GM19397 (cell line): Measurements from ENCODE around the gene PNLDC1.
"Not testable (repeated sequence)": the region's sequence is repeated elsewhere in the genome, so short reads cannot be mapped to it uniquely, and the experiment has no call there.

Experiments used
- ATAC-seq: cut with Tn5 transposase; IDR thresholded peaks from one replicate; pipeline ENCODE4 v1.9.1; 2021; ENCODE audit warnings: mild to moderate bottlenecking, moderate library complexity; ENCODE audit not compliant: unreplicated experiment

PNLDC1 gene

DNA sequence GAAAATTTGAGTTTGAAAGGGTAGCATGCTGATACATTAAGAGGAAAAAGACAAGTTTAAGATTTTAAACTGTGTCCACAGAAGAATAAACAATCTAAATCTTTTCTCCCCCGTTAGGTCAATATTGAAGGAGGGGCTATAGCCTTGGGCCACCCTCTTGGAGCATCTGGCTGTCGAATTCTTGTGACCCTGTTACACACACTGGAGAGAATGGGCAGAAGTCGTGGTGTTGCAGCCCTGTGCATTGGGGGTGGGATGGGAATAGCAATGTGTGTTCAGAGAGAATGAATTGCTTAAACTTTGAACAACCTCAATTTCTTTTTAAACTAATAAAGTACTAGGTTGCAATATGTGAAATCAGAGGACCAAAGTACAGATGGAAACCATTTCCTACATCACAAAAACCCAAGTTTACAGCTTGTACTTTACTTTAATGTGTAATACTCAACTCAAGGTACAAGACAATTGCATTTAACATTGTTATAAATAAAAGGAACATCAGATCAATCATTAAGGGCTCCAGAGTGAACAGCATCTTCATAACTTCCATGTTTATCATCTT lies 21.5 kb upstream of the PNLDC1 start:
- ATAC-seq = no peak

DNA sequence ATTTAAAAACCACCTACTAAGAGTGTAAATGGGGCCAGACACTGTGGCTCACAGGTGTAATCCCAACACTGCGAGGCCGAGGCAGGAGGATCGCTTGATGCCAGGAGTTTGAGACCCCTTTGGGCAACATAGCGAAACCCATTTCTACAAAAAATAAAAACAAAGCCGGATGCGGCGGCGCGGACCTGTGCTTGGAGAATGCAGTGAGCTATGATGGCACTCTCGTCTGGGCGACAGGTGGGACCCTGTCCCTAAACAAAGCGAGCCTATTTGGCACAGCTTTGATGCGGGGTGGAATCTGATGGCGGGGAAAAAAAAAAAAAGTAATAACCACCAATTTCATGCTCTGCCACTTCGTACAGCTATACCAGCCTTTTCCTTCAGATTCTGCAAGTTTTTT lies 11.8 kb upstream of the PNLDC1 start:
- ATAC-seq = no peak

DNA sequence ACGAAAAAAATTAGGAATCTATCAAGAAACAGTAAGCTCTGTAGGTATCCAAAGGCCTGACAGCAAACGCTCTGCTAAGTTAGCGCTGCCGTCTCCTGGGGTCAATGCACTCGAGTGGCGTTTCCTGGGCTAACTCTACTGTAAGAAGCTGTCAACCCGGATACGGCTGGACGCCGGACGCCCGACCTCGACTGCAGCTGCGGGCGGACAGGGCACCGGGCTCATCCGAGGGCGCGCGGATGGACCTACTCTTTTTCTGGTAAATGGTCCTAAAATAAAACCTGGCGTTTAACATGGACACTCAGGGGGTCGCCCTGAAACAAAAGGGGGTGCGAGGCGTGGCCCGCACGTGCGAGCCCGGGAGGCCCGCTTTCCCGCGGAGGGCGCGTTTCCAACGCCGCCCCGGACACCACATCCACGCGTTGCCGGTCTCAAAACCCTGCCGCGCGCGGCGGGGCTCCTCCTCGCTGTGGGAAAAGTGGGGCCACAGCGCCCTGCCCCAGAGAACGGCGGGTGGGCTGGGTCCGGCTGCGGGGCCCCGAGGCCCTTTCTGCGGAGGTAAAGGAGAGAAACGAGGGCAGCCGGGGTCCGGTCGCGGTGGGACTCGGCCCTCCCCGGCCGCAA lies 11.2 kb upstream of the PNLDC1 start:
- peak; percentile 0 for ATAC-seq

DNA sequence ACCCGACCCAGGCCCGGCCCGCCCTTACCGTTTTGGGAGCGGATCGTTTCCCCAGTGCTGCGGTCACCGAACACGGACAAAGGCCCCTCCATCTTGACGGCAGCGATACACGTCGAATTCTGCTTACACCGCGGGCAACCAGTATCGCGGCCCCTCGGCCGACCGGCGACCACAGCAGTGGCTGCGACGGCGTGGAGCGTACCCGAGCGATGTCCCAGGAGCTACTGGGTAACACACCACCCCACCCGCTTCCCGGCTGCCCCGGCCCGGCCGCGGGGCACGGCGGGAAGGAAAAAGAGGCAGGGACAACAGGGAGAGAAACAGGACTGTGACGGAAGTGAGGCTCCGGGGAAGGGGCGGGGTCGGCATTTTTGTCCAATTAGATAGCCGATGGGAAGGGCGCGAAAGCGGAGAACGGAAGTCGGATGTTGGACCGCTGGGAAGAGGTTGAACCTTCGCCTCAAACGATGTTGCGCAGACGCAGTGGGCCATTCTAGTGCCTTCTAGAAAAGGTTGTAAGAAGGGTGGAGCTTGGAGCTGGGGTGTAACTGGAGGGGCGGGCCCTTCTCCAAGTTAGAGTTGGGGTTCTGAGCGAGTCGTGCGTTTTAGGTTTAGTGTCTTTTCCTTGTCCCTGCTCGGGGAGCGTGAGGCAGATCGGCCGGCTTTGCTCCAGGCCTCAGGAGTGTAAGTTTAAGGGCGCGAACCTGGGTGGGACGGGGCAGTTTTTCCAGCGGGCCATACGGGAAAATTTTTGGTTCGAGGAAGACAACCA lies 10.5 kb upstream of the PNLDC1 start, which contains the start of gene TCP1:
Gene TCP1 (minus strand): TSS at position 226 of the 772 bp plus-strand sequence. CDS start 134 bp downstream, at position 92.
- peak; percentile 75 for ATAC-seq

DNA sequence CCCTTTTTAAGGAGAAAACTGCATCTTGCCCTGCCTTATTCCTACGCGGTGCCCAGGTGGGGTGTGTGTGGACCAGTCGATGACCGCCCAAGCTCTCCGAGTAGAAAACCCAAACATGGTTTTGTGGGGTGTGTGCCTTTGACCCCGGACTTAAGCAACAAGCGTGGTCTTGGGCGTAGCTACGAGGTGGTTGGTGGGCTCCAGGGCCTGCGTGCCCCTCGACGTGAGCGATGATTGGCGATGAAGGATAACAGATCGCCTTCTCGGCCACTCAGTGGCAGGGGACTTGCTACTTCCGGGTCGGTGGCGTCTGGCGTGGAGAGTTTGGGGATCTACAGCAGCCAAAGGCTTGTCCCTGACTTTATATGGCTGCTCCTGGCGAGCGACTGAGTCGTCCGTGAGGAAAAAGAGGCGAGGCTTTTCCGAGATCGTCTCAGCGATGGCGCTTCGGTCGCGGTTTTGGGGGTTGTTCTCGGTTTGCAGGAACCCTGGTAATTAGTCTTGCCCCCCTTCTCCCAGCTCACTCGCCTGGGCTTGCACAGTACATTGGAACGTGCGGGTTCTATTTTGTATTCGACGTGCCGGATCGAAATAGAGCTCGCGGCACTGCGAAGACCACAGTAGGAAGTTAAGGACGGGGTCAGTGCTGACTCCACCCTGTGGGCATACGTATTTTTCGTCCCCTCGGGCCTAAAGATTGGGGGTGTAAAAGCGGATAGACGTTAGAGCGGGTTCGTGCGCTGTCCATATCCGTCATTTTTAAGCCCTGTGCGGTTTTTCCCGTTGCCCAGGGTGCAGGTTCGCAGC lies 9.7 kb upstream of the PNLDC1 start, which contains the start of gene MRPL18:
Gene MRPL18 (plus strand): TSS at position 319 of the 807 bp plus-strand sequence. CDS start 121 bp downstream, at position 440.
- ATAC-seq = peak; percentile 83

DNA sequence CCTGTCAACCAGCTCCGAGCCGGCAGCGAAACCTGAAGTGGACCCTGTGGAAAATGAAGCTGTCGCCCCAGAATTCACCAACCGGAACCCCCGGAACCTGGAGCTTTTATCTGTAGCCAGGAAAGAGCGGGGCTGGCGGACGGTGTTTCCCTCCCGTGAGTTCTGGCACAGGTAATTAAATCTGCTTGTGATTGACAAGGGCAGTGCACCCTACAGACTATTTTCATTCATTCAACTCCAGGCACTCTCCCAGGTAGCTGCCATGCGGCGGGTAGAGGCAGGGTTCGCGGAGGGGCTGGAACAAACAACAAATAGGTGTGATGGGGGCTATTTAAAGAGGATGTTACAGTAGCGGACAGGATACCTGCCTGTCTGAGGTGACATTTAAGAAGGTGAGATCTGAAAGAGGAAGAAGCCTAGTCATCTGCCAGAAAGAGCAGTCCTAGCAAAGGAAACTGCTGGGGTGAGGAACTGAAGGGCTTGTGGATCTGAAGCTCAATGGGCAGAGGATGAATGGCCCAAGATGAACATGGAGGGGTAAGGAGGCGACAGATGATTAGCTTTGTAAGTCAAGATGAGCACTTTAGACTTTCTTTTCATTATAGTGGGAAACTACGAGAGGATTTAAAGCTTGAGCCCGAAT lies 9.0 kb upstream of the PNLDC1 start:
- ATAC-seq = no peak

DNA sequence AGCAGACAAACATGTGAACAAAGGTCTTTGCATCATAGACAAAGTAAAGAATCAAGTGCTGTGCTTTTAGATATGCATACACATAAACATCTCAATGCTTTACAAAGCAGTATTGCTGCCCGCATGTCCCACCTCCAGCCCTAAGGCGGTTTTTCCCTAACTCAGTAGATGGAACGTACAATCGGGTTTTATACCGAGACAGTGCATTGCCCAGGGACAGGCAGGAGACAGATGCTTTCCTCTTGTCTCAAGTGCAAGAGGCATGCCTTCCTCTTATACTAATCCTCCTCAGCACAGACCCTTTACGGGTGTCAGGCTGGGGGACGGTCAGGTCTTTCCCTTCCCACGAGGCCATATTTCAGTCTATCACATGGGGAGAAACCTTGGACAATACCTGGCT lies 5.1 kb upstream of the PNLDC1 start:
- ATAC-seq = not testable (repeated sequence)

DNA sequence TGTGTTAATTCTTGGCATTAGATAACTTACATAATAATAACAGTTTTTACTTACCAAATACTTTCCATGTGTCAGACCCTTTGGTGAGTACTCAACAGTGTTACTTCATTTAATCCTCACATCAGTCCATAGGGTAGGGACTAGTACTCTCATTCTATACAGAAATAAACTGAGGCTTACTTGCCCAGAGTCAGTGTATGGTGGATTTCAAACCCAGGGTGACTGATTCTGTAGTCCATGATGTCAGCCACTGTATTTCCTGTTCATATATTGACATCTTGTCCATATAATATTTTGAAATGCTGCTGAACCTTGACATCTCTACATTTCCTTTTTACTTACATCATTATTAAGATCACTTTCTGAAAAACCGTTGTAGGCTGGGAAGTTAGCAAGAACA lies 2.5 kb upstream of the PNLDC1 start:
- ATAC-seq = no peak

DNA sequence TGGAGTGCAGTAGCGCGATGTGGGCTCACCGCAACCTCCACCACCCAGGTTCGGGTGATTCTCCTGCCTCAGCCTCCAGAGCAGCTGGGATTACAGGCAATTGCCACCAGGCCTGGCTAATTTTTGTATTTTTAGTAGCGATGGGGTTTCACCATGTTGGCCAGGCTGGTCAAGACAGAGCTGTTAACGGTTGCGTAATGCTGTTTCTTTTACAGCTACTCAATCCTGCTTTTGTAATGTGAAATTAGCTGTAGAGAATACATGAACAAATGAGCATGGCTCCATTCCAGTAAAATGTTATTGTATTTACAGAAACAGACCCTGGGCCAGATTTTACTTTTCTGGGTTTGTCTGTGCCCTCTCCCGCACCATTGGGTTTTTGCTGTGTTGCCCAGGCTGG lies 1.9 kb downstream of the PNLDC1 start:
- no peak for ATAC-seq

DNA sequence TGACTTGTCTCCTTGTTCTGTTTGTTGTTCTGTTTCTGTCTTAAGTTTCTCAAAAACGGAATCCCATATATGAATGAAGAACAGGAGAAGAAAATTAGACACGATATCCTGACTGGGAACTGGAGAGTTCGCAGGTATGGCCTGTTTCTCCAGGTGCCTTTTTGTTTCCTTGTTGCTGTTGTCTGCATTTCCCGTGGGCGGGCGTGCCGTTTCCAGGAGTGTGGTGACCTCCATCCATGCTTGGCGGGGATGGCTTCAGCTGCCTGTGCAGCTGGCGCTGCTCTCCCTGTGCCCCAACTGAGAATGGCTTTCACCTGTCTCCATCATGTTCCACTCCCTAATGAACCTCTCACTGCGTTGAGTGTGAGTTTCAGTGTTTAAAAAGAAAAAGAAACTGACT lies 4.4 kb downstream of the PNLDC1 start:
- no peak for ATAC-seq

DNA sequence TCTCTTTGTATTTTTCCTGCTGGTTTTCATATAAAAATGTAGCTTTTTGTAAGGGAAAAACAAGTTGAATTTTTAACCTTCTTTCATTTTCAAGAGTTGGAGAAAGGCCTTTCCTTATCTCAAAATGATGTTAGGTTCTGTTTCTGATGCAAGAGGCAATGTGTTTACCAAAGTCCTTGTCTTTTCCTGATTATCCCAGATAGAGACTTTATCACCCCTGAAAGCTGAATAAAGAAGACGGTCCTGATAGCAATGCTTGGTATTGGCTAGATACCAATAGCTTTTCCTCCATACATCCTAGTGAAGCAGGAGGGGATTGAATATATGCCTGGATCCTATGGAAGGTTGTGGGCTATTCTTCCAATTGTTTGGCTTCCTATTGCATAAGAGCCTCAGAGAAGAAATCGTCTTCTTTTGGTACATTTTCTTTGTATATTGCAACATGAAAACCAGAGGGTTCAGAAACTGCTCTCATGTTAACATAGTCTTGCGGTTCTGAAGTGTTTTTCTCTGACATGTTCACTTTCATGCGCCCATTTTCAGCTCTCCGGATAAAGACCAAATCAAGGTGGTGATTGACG lies 5.5 kb downstream of the PNLDC1 start:
- ATAC-seq = no peak

DNA sequence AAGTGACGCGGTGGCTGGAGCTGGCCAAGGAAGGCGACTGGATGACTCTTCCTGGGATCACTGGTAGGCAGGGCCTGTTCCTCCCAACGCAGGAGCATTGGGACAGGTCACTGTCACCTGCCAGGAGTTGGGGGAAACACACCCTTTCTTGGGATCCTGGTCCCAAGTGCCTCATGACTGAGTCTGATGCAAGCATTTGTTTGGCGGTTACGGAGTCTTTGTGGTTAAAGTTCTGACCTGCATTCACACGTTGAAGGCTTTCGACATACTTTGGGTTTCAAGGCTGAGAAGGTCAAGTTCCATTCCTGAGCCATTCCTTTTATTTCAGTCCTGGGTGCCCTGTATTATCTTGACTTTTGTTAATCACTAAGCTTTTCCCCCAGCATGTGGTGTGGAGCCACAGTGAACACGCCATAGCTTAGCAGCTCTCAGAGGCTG lies 6.0 kb downstream of the PNLDC1 start:
- no peak for ATAC-seq

DNA sequence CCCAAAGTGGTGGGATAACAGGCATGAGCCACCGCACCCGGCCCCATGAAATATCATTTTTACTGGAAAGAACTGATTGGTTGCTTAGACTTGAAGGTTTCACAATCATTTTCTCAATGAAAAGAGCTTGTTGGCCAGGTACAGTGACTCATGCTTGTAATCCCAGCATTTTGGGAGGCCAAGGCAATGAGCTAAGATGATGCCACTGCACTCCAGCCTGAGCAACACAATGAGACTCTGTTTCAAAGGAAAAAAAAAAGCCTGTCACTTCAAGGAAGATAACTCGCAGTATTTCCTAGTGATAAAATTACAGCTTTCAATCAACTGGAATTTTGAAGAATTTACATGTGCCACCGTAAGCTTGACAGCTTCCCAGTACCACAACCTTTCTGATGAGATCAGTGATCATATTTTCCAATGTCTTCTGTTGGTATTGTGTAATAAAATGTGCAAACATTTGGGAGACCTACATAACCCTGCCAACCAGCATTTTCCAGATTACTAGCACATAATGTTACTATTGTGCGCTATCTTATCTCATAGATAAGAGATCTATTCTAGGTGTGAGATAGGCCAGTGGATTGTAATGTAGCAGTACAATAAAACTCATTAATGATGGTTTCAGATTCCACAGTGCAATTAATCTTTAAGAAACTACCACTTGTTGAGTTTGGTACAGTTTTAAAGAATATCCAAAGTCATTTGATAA lies 7.2 kb downstream of the PNLDC1 start:
- ATAC-seq = no peak

DNA sequence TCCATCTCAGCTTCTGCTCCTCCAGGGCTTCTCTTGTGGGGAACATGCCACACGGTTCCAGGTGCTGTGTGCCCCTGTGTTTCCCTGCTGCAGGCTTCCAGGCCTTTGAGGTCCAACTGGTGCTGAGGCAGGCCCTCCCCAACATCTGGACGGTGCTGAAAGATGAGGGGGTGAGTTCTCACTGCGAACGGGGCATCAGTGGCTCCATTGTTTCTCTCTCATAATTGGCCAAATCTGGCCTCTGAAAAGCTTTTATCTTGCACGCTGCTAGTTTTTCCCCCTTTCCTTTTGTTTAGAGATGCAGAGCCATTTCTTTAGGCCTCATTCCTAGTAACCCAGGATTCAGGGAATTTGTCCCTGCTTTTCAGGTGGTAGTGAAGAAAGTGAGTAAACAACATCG lies 8.6 kb downstream of the PNLDC1 start:
- ATAC-seq = no peak

DNA sequence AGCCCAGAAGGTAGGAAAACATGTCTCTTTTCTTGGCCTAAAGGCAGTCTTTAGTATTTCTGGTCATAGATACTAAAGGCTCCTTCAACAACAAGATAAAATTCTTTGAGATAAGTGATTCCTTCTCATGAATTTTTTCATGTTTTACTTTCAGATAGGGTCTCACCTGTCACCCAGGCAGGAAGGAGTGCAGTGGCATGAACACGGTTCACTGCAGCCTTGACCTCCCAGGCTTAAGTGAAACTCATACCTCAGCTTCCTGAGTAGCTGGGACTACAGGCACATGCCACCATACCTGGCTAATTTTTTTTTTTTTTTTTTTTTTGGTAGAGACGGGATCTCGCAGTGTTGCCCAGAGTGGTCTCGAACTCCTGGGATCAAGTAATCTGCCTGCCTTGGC lies 9.1 kb downstream of the PNLDC1 start:
- ATAC-seq = no peak

DNA sequence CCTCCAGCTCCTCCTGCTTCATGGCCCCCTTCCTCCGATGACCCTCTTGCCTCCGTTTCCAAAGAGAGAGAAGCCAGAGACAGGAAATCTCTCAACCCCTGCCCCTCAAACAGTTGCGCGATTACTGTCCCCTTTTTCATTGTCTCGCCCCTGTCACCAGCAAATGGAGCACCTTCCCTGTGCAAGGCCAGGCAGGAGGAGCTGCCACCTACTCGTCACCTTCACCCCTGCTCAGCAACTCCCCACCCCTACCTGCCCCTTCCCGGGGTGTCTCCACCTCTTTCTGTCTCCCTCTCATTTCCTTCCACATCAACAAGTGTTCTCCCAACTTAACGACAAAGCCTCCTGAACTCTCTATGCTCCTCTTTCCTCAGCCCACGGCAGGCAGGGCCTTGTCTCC lies 13.7 kb downstream of the PNLDC1 start:
- ATAC-seq = no peak

DNA sequence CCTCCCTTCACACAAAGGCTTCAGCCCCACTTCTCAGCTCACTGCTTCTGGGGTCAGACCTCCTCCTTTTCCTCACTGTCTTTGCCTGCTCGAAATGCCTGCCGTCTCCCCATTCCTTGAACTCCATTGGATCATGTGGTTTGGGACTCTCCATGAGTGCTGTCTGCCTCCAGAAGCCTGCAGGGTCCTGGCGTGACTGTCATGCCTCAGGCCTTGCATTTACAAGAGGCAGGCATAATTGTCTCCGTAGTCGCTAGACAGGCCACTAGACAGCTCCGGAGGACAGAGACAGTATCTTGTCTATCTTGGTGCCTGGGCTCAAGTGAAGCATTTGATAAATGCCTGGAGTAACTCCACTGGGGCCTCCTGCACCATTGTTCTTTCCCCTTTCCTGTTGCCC lies 15.3 kb downstream of the PNLDC1 start:
- ATAC-seq = no peak

DNA sequence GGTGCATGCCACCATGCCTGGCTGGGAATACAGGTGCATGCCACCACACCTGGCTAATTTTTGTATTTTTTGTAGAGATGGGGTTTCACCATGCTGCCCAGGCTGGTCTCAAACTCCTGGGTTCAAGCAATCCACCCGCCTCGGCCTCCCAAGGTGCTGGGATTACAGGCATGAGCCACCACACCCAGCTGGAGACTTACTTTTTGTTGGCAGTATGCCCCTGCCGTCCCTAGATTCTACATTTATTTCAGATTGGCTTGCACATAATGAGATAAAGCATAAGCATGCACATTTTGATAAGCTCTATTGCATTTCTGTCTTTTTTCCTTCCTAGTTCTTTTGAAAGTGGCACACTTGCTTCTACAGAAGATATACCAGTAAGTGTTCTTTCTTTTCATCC lies 16.7 kb downstream of the PNLDC1 start:
- ATAC-seq = not testable (repeated sequence)

DNA sequence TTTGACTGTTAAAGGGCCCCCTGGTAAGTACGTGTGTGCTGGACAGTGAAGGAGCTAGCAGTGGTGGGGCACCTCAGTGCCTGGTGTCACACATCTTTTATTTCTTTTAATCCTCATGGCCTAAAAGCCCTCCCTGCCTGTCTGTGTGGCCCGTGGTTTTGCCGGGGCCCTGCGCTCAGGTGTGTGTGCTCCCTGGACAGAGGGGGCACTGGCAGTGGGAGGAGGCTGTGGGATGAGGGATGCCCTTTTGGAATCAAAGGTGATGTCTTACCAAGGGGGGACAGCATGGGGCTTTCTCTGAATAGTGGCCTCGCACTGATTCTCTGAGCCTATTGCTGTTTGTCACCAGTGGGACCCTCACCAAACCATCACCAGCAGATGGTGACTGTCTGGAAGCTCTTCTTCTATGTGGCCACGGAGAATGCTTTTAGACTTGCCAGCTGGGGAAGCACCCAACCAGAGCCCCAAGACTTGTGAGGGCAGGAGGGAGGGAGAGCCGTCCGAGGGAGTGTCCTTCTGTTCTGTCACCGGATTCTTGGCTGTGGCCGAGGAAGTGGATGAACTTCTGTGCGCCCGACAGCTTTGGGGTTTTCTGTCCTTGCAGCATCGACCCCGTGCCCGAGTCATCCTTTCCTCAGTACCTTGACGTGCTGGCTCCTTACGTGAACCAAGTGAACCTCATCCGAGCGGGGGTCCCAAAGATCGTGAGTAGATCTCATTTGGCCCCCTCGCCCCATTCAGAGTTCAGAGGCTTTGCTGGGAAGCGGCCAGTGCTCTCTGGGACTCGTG lies 18.1 kb downstream of the PNLDC1 start:
- no peak for ATAC-seq
